AG09309 (cell line): ENCODE data around the gene DUSP10.

Experiments used
- DNase-seq: peaks from one replicate; pipeline ENCODE4 v3.0.0-alpha.2; 2010; ENCODE audit warnings: low read depth
- H3K4me3 ChIP-seq: 2 replicates; pipeline ENCODE4 v1.5.1; 2011; ENCODE audit warnings: mild to moderate bottlenecking, low read depth, low read length, moderate library complexity; ENCODE audit not compliant: control insufficient read depth
- CTCF ChIP-seq: IDR thresholded peaks from 2 replicates; pipeline ENCODE4 v1.5.1; 2011; ENCODE audit warnings: mild to moderate bottlenecking, low read depth, low read length, inconsistent platforms; ENCODE audit not compliant: insufficient read depth, control insufficient read depth; ENCODE audit errors: missing control alignments

Gene DUSP10

GRCh38 chr1:221699577-221699976 is 42.3 kb downstream of the DUSP10 start:
- no peak for TF ChIP-seq CTCF
- no peak overlapping the region for H3K4me3 ChIP-seq
- peak; percentile 76 for DNase-seq

- no peak for TF ChIP-seq CTCF
- no peak for DNase-seq
- H3K4me3 ChIP-seq: no peak overlapping the region
These were observed 43.1 kb downstream of the DUSP10 start for GRCh38 chr1:221698579-221699349.

GRCh38 chr1:221697923-221698425 is 43.9 kb downstream of the DUSP10 start:
- TF ChIP-seq CTCF: no peak
- DNase-seq: peak; percentile 72
- no peak overlapping the region for H3K4me3 ChIP-seq

GRCh38 chr1:221696718-221697461 is 45.0 kb downstream of the DUSP10 start:
- no peak for DNase-seq
- no peak overlapping the region for H3K4me3 ChIP-seq
- TF ChIP-seq CTCF: no peak

- no peak for DNase-seq
- H3K4me3 ChIP-seq: no peak overlapping the region
- TF ChIP-seq CTCF: no peak
These were observed 45.9 kb downstream of the DUSP10 start for GRCh38 chr1:221696027-221696426.

GRCh38 chr1:221695301-221695700 is 46.6 kb downstream of the DUSP10 start:
- TF ChIP-seq CTCF: no peak
- no peak overlapping the region for H3K4me3 ChIP-seq
- DNase-seq: no peak
